ENCODE data around the gene PCDH9. TPM values are rescaled to one million over a fixed set of nuclear protein-coding genes. Genes with fewer than 3 reads are reported as not detected.

PCDH9 gene
- total RNA-seq, 1 experiment from 2014 or later: 4.2 TPM

DNA sequence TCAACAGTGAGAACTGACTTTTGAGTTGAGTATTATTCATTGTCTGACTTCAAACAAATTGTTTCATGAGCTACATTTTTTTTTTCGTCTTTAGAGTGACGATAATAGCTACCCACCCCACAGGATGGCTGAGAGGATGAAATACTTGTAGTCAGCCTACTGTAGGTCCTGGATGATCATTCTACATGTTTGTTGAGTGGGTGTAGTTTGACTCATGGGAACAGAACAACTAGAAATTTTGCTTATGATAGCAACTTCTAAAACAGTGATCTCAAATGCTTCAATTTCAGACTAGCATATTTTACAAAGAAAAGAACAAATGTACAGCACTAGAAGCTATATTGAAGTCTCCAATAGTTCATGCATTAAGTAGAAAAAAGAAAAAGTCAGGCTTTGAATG is 651.8 kb downstream of the PCDH9 start:
- Histone ChIP-seq H3K36me3 (ENCODE audit: control insufficient read depth, insufficient read depth, low read length) (no peaks in the 10 kb centered on the region), H3K9me3 (ENCODE audit: control insufficient read depth, insufficient read depth, low read depth, low read length) (no peaks in the 10 kb centered on the region), H3K4me1 (ENCODE audit: control insufficient read depth, insufficient read depth, low read length) (no peaks in the 10 kb centered on the region), H3K27me3 (ENCODE audit: control insufficient read depth, insufficient read depth, low read length) (no peaks in the 10 kb centered on the region), H3K4me3 (ENCODE audit: low read depth in 2 of 2, low read length in 2 of 2) (no peak overlapping the region), H3K27ac (ENCODE audit: low read length) (no peak overlapping the region)
- ChIA-PET CTCF (no interaction called here), POLR2A (no interaction called here)
- TF ChIP-seq TCF7L2 (IDR thresholded peaks at IDR 0.05; ENCODE audit: low read depth, low read length) (no peak), POLR2AphosphoS5 (IDR thresholded peaks at IDR 0.05; ENCODE audit: low read depth, low read length) (no peak), SIN3A (IDR thresholded peaks at IDR 0.05; ENCODE audit: borderline replicate concordance, insufficient read depth, low read depth, low read length) (no peak)
- TF ChIP-seq, protein P1, sequence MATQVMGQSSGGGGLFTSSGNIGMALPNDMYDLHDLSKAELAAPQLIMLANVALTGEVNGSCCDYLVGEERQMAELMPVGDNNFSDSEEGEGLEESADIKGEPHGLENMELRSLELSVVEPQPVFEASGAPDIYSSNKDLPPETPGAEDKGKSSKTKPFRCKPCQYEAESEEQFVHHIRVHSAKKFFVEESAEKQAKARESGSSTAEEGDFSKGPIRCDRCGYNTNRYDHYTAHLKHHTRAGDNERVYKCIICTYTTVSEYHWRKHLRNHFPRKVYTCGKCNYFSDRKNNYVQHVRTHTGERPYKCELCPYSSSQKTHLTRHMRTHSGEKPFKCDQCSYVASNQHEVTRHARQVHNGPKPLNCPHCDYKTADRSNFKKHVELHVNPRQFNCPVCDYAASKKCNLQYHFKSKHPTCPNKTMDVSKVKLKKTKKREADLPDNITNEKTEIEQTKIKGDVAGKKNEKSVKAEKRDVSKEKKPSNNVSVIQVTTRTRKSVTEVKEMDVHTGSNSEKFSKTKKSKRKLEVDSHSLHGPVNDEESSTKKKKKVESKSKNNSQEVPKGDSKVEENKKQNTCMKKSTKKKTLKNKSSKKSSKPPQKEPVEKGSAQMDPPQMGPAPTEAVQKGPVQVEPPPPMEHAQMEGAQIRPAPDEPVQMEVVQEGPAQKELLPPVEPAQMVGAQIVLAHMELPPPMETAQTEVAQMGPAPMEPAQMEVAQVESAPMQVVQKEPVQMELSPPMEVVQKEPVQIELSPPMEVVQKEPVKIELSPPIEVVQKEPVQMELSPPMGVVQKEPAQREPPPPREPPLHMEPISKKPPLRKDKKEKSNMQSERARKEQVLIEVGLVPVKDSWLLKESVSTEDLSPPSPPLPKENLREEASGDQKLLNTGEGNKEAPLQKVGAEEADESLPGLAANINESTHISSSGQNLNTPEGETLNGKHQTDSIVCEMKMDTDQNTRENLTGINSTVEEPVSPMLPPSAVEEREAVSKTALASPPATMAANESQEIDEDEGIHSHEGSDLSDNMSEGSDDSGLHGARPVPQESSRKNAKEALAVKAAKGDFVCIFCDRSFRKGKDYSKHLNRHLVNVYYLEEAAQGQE (IDR thresholded peaks at IDR 0.05; ENCODE audit: insufficient read depth in 1 of 2, low read depth in 2 of 2, low read length in 1 of 2): no peak
- TF ChIP-seq, protein P2, sequence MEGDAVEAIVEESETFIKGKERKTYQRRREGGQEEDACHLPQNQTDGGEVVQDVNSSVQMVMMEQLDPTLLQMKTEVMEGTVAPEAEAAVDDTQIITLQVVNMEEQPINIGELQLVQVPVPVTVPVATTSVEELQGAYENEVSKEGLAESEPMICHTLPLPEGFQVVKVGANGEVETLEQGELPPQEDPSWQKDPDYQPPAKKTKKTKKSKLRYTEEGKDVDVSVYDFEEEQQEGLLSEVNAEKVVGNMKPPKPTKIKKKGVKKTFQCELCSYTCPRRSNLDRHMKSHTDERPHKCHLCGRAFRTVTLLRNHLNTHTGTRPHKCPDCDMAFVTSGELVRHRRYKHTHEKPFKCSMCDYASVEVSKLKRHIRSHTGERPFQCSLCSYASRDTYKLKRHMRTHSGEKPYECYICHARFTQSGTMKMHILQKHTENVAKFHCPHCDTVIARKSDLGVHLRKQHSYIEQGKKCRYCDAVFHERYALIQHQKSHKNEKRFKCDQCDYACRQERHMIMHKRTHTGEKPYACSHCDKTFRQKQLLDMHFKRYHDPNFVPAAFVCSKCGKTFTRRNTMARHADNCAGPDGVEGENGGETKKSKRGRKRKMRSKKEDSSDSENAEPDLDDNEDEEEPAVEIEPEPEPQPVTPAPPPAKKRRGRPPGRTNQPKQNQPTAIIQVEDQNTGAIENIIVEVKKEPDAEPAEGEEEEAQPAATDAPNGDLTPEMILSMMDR (IDR thresholded peaks at IDR 0.05): no peak
- no peak for DNase-seq (ENCODE audit: low read depth, low spot score)
- no TSS peak for BruUV-seq (replicated peaks)
- no peak for ATAC-seq
- intact Hi-C loops (cut with micrococcal nuclease; ENCODE audit: unreplicated experiment) (no loop called here), in situ Hi-C loops (cut with HindIII; ENCODE audit: low pct_unique_long_range_greater_than_20kb, low sequenced_read_pairs) (no loop called here)

DNA sequence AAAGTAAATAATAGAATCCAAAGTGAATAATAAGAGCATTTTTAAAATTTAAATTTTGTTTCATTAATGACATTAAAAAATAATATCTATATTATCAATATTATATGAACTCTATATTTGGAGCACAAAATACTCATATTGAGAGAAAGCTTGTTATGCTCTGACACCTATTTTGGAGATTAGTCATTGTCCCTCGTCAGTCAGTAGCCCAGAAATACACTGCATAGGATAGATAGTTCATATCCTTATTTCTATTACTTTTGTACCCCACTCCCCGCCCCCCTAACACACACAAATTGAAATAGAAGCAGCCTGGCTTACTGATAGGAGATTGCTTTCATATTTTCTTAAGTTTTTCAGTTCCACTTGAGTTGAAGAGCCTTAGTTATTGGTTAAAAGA is 652.8 kb downstream of the PCDH9 start:
- ATAC-seq: no peak
- Histone ChIP-seq H3K27ac (ENCODE audit: low read length) (no peak overlapping the region), H3K27me3 (ENCODE audit: control insufficient read depth, insufficient read depth, low read length) (no peaks in the 10 kb centered on the region), H3K9me3 (ENCODE audit: control insufficient read depth, insufficient read depth, low read depth, low read length) (no peaks in the 10 kb centered on the region), H3K4me1 (ENCODE audit: control insufficient read depth, insufficient read depth, low read length) (no peaks in the 10 kb centered on the region), H3K36me3 (ENCODE audit: control insufficient read depth, insufficient read depth, low read length) (no peaks in the 10 kb centered on the region), H3K4me3 (ENCODE audit: low read depth in 2 of 2, low read length in 2 of 2) (no peak overlapping the region)
- TF ChIP-seq POLR2AphosphoS5 (IDR thresholded peaks at IDR 0.05; ENCODE audit: low read depth, low read length) (no peak), SIN3A (IDR thresholded peaks at IDR 0.05; ENCODE audit: borderline replicate concordance, insufficient read depth, low read depth, low read length) (no peak), TCF7L2 (IDR thresholded peaks at IDR 0.05; ENCODE audit: low read depth, low read length) (no peak)
- TF ChIP-seq, protein P1 (IDR thresholded peaks at IDR 0.05; ENCODE audit: insufficient read depth in 1 of 2, low read depth in 2 of 2, low read length in 1 of 2): no peak
- TF ChIP-seq, protein P2 (IDR thresholded peaks at IDR 0.05): no peak
- intact Hi-C loops (cut with micrococcal nuclease; ENCODE audit: unreplicated experiment) (no loop called here), in situ Hi-C loops (cut with HindIII; ENCODE audit: low pct_unique_long_range_greater_than_20kb, low sequenced_read_pairs) (no loop called here)
- no TSS peak for BruUV-seq (replicated peaks)
- CTCF ChIA-PET: no interaction called here
- POLR2A ChIA-PET: no interaction called here
- DNase-seq (ENCODE audit: low read depth, low spot score): no peak
